ENCODE data around the gene MYADM.
"Not testable (repeated sequence)": the region's sequence is repeated elsewhere in the genome, so short reads cannot be mapped to it uniquely, and the experiment has no call there.

The MYADM gene

DNA sequence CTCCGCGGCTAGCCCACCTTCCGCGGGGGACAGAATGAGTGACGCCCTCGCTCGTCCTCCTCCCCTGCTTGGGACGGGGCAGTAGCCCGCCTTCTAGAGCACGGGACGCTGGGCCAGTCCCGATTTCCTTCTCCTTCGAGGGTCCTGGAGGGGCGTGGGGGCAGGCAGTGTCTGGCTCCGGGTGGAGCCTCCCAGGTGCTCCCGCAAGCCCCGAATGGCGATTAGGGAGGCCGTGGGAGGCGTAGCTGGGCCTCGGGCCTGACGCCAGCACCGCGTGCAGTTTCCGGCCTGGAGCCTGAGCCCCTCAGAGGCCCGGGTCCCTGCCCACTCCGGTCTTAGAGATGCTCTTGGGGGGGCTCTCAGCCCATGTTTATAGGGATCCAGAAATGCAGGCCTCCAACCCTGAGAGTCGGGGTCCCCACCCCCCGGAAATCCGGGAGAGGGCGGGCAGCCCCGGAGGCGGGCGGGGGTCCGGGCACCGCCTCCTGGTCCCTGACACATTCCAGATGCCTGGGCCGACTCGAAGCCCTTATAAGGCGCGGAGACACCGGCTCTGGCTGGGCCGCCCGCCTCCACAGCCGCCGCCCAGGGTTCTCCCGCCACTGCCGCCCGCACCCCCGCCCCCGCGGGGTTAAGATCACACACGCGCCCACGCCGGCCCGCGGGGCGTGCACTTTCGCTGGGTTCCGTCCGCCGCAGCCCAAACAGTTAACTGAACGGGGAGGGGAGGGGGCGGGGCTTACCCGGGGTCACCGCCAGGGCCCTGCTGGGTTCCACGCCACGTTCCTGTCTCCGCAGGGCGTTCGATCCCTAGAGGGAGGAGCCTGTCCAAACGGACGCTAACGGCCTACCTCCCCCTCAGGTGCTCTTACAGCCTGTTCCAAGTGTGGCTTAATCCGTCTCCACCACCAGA lies 1.5 kb downstream of the MYADM start:
- DNase-seq = no peak

DNA sequence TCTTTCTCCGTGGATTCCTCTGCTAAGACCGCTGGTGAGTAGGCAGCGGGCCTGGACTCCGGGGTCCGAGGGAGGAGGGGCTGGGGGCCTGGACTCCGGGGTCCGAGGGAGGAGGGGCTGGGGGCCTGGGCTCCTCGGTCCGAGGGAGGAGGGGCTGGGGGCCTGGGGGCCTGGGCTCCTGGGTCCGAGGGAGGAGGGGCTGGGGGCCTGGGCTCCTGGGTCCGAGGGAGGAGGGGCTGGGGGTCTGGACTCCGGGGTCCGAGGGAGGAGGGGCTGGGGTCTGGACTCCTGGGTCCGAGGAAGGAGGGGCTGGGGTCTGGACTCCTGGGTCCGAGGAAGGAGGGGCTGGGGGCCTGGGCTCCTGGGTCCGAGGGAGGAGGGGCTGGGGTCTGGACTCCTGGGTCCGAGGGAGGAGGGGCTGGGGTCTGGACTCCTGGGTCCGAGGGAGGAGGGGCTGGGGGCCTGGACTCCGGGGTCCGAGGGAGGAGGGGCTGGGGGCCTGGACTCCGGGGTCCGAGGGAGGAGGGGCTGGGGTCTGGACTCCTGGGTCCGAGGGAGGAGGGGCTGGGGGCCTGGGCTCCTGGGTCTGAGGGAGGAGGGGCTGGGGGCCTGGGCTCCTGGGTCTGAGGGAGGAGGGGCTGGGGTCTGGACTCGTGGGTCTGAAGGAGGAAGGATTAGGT lies 2.3 kb downstream of the MYADM start:
- not testable (repeated sequence) for DNase-seq

DNA sequence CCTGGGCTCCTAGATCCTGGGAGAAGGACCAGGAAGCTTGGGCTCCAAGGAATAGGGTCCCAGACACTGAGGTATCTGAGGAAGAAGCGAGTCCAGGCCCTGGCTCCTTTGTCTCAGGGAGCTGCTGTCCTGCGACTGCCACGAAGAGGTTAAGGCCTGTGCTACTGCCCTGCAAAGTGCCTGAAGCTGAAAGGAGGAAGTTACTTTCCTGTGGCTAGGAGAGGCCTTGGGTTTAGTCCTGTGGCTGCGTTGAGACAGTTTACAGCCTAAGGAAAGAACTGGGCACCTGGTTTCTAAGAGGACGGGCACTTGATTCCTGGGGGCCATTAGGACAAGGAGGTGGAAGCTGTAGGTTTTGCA lies 2.8 kb downstream of the MYADM start:
- DNase-seq = no peak

DNA sequence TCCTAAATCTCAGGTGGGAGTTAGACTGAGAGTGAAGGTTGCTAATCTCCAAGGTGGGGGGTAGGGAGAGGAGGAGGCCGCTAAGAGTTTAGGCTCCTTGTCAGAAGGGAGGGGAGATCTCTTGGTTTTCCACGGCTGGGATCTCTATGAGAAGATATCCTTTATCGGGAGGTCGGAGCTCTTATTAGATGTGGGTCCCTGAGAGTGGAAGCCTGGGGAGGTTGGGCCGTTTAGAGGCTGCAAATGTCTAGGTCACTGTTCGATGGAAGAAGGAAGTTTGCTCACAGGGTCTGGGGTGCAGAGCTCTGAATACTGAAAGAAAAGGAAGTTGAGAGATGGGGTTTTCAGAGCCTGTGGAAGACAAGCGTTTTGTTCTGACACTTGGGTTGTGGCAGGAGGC lies 3.8 kb downstream of the MYADM start:
- no peak for DNase-seq

- no peak for DNase-seq
These were observed 5.1 kb downstream of the MYADM start for GRCh38 chr19:53872762-53873161.

- DNase-seq = no peak
These were observed 6.3 kb downstream of the MYADM start for GRCh38 chr19:53873773-53874605.

GRCh38 chr19:53874606-53874990 lies 6.9 kb downstream of the MYADM start:
- DNase-seq = no peak

DNA sequence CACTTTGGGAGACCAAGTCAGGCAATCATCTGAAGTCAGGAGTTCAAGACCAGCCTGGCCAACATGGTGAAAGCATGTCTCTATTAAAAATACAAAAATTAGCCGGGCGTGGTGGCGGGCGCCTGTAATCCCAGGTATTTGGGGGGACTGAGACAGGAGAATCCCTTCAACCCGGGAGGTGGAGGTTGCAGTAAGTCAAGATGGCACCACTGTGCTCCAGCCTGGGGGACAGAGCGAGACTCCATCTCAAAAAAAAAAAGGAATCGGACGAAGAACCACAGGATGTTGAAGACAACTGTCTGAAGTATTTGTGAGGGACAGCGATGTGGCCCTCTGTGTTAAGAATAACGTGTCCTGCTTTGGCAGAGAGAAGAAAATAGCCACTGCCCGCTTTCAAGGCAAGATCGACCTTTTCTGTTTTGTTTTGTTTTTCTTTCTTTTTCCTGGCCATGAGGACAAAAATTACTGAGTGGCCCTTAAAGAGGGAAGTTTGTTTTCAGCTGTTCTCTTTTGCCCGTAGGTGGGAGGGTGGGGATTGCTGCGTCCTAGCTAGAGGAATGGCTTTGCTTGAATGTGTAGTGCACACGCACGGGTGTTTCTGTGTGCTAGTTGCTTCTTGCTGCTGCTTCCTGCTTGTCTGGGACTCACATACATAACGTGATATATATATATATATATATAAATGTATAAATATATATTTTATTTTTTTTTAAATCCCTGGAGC lies 8.1 kb downstream of the MYADM start:
- DNase-seq = no peak

DNA sequence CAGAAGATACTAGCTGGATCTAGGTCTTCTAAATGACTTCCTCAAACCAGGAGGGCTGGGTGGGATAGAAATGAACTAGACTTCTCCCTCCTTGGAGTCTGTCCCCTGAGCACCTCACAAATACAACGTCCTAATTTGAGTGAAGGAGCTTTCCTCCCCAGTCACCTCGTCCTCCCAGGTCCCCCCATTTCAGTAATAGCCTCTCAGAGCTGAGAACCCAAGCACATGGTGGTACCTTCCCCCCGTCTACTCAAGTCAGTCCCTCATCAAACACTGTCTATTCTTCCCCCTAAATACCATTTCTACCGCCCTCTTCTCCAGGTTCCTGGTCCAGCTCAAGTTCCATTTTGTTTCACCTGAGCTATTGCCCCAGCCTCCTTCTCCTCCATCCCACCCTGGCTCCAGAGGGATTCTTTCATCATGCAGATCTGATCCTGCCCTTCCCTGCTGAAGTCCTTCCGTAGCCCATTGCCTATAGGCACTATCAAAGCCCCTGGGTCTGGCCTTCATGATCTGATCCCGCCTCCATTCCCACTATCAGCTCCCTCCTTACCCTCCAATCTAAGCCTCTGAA lies 9.1 kb downstream of the MYADM start:
- no peak for DNase-seq

- no peak for DNase-seq
These were observed 9.7 kb downstream of the MYADM start for GRCh38 chr19:53877361-53877766.

DNA sequence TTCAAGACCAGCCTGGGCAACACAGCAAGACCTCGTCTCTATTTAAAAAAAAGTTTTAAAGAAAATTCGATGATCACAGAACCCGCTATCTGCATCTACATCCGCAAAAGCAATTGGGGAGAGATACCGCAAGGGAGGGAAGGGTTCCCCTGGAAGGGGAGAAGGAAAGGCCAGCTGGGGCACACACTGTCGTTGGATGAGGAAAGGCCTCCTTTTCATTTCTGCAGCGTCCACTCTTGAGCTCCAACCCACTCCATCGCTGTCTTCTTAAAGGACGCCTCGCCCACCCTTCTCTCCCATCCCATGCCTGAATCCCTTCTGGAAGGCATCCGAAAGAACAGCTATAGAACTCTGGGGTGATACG lies 11.1 kb downstream of the MYADM start:
- DNase-seq = no peak

DNA sequence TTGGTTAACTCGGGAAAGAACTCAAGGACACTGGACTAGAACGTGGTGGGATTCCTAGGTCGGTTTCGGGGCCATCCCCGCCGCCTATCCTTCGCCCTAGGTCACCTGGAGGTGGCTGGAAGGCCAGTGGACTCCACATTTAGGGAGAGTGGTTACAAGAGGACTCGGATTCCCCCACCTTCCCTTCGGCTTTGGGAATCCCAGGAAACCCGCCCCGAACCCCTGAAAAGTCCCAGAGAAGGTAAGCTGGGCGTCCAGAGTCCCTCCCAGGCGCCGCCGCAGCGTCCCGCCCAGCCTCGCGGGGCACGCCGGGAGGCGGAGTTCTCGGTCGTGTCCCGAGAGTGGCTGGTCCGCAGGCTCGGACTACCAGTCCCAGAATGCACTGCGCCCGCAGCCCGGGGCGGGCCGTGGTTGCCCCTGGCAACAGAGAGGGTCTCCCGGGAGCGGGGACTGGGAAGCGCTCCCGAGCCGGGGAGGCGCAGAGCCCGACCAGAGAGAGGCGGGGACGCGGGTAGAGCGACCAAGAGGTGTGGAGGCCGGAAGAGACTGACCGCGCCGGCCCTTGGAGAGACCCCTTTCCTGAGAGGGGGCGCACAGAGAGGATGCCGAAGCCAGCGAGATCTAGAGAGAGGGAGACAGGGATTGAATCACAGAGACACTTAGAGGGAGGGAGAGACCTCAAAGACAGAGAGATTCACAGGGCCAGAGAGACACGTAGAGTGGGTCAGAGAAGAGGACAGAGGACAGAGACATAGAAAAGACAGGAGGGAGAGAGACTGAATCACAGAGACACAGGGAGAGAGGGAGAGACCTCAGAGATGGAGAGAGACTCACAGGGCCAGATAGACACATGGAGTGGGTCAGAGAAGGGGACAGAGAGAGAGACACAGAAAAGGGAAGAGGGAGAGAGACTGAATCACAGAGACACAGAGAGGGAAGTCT lies 11.7 kb downstream of the MYADM start:
- DNase-seq = peak; percentile 46 to 56

DNA sequence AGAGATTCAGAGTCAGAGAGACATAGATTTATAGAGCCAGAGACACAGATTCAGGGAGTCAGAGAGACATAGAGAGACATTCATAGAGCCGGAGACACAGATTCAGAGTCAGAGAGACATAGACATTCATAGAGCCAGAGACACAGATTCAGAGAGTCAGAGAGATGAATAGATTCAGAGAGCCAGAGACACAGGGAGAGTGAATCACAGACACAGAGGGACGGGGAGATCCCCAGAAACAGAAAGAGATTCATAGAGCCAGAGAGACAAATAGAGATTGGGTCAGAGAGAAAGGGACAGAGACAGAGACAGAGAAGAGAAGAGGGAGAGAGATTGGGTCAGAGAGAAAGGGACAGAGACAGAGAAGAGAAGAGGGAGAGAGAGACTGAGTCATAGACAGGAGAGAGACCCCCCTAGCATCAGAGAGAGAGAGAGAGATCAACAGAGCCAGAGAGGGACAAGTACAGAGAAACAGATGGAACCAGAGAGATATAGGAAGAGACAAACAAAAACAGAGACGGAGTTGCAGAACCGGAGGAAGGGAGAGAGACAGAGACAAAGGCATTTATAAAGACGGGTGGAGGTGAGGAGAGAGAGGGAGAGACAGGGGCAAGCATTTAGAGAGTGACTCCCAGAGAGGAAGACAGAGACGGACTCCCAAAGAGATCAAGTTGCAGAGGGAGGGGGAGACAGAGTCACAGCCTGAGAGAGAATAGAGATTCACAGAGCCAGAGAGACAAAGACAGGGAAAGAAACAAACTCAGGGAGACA lies 13.2 kb downstream of the MYADM start:
- DNase-seq = no peak

DNA sequence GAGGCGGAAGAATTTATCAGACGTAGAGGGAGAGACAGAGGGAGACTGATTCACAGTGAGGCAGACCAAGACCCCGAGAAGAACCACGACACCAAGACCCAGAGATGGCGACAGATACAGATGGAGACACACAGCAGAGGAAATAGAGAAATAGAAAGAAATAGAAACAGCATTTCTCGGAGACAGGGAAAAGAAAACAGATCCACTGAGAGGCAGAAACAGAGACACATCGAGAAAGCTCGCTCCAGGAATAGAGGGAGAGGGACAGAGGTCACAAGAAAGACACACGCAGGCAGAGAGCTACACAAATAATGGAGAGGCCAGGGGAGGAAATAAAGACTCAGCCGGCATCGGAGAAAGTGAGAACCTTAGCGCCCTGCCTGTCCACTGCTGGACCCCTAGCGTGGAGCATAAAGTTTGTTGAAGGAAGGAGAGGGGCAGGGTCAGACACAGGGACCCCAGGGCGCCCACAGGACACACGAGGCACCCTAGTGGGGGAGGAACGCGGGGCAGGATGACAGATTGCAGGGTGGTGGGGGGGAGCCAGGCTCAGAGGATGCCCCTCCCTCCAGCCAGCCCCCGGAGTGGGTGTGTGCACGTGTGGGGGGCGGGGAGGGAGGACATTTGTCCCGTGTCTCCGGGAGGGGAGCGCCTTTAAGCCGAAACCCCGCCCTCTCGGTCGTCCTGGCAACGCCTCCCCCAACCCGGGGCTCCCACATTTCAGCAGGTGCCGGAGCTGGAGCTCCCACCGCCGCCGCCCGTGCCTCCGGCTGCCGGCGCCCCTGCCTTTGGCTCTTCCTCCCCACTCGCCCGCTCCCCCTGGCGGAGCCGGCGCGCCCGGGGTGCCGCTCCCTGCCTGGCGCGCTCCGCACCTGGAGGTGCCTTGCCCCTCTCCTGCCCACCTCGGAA lies 14.1 kb downstream of the MYADM start, which contains the start of gene PRKCG:
Gene PRKCG, plus strand, starts transcription at position 716 of the 909 bp plus-strand sequence. CDS start 298 bp downstream, outside the sequence.
- DNase-seq = no peak

- DNase-seq = no peak
These were observed 14.8 kb downstream of the MYADM start for GRCh38 chr19:53882391-53883050.

DNA sequence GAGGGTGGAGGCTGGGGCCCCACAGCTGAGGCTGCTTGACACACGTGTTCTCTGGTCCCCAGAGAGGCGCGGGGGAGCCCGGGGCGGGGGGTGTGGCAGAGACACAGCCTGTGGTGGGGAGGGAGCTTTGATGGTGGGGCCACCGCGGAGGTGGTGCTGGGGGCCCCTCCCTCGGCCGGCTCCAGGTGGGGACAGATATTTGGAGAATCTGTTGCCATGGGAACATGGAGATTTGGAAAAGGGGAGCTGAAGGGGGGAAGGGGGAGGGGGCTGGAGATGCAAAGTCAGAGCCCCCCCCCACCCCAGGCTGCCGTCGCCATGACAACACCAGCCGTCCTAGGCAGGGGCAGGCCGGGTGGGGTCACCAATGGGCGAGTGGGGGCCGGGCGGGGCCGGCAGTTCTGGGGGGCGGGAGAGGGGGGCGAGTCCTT lies 15.6 kb downstream of the MYADM start:
- no peak for DNase-seq

- no peak for DNase-seq
These were observed 16.1 kb downstream of the MYADM start for GRCh38 chr19:53883741-53884140.

GRCh38 chr19:53884256-53884655 lies 16.6 kb downstream of the MYADM start:
- no peak for DNase-seq

- DNase-seq = no peak
These were observed 17.4 kb downstream of the MYADM start for GRCh38 chr19:53885036-53885435.
